GM10266 (cell line): ENCODE results near the gene SMAD6.

Experiments used
- DNase-seq: peaks from one replicate; pipeline ENCODE4 v3.0.0; 2012; ENCODE audit errors: extremely low spot score
- CTCF ChIP-seq: IDR thresholded peaks from 2 replicates; pipeline ENCODE4 v1.5.1; 2012; ENCODE audit warnings: mild to moderate bottlenecking, low read depth; ENCODE audit not compliant: control insufficient read depth, insufficient read depth; ENCODE audit errors: missing control alignments

SMAD6 gene

GRCh38 chr15:66702787-66703539 lies 927 bp downstream of the SMAD6 start:
- no peak for TF ChIP-seq CTCF
- DNase-seq = no peak

- peak; percentile 58 for DNase-seq
- TF ChIP-seq CTCF = no peak
These were observed 1.5 kb downstream of the SMAD6 start for GRCh38 chr15:66703540-66703941.

- TF ChIP-seq CTCF = no peak
- no peak for DNase-seq
These were observed 2.2 kb downstream of the SMAD6 start for GRCh38 chr15:66704019-66704802.

GRCh38 chr15:66704803-66705153 lies 2.7 kb downstream of the SMAD6 start:
- TF ChIP-seq CTCF = no peak
- peak; percentile 44 for DNase-seq

- no peak for DNase-seq
- no peak for TF ChIP-seq CTCF
These were observed 3.5 kb downstream of the SMAD6 start for GRCh38 chr15:66705277-66706146.

GRCh38 chr15:66706225-66706732 lies 4.2 kb downstream of the SMAD6 start:
- TF ChIP-seq CTCF = peak; percentile 24
- no peak for DNase-seq
